PC-3 (cell line): ENCODE results near the gene ACBD6. TPM values are rescaled to one million over a fixed set of nuclear protein-coding genes. Genes with fewer than 3 reads are reported as not detected.

Experiments
- ATAC-seq: fragments of 200-7000 bp; cut with Tn5 transposase; 2 replicates; pipeline ENCODE4 v1.9.1; 2020; ENCODE audit warnings: mild to moderate bottlenecking, moderate library complexity
- BruUV-seq: library from RNA; stranded (reverse); fragments of 400-500 nt; replicated peaks from 2 replicates; lab custom pipeline; 2021; lab: Mats Ljungman, UMichigan
- CTCF ChIA-PET: fragments of 300-600 bp; sonication (Branson Sonifier 250); formaldehyde crosslinking; loops from one replicate; lab custom pipeline; 2022; ENCODE audit warnings: antibody characterized with exemption; lab: Charles Lee
- POLR2A ChIA-PET: fragments of 300-600 bp; sonication (Branson Sonifier 250); formaldehyde crosslinking; loops from one replicate; lab custom pipeline; 2022; ENCODE audit warnings: antibody characterized with exemption; ENCODE audit not compliant: unreplicated experiment; lab: Charles Lee
- DNase-seq: peaks from one replicate; pipeline ENCODE4 v3.0.0-alpha.2; 2015
- H2AFZ ChIP-seq: fragments of 300-600 bp; sonication (generic); 2 replicates; pipeline ENCODE4 v1.6.0; 2016; ENCODE audit warnings: antibody characterized with exemption, low read length
- H3F3A ChIP-seq: fragments of 300-600 bp; sonication (generic); one replicate; pipeline ENCODE4 v1.6.0; 2017; ENCODE audit warnings: antibody characterized with exemption, low read length, control low read depth, mild to moderate bottlenecking; ENCODE audit not compliant: unreplicated experiment
- H3K27ac ChIP-seq: fragments of 300-600 bp; sonication (generic); 2 replicates; pipeline ENCODE4 v1.5.1; 2016; ENCODE audit warnings: mild to moderate bottlenecking, low read length
- H3K27me3 ChIP-seq: fragments of 300-600 bp; sonication (generic); 2 replicates; pipeline ENCODE4 v1.6.1; 2016; ENCODE audit warnings: low read length, mixed read lengths
- H3K36me3 ChIP-seq: fragments of 300-600 bp; sonication (generic); 2 replicates; pipeline ENCODE4 v1.6.1; 2016; ENCODE audit warnings: low read depth, mixed run types, low read length, mixed read lengths
- H3K4me1 ChIP-seq: fragments of 300-600 bp; sonication (generic); 2 replicates; pipeline ENCODE4 v1.5.1; 2016; ENCODE audit warnings: low read length; ENCODE audit not compliant: insufficient read depth
- H3K4me2 ChIP-seq: fragments of 300-600 bp; sonication (generic); 2 replicates; pipeline ENCODE4 v1.6.0; 2016; ENCODE audit warnings: low read length
- H3K4me3 ChIP-seq: fragments of 300-600 bp; sonication (generic); 2 replicates; pipeline ENCODE4 v1.5.1; 2016; ENCODE audit warnings: mild to moderate bottlenecking, low read length, mixed read lengths
- H3K79me2 ChIP-seq: fragments of 300-600 bp; sonication (generic); 2 replicates; pipeline ENCODE4 v1.6.1; 2017; ENCODE audit warnings: low read length, mixed read lengths
- H3K9ac ChIP-seq: fragments of 300-600 bp; sonication (generic); 2 replicates; pipeline ENCODE4 v1.6.0; 2016; ENCODE audit warnings: mild to moderate bottlenecking, low read length
- H3K9me2 ChIP-seq: fragments of 300-600 bp; sonication (generic); replicated peaks from 2 replicates; pipeline ENCODE4 v1.6.1; 2016; ENCODE audit warnings: mixed run types, low read length, mixed read lengths
- H3K9me3 ChIP-seq: fragments of 300-600 bp; sonication (generic); 2 replicates; pipeline ENCODE4 v1.6.1; 2016; ENCODE audit warnings: low read length, mixed read lengths
- H4K20me1 ChIP-seq: fragments of 300-600 bp; sonication (generic); 2 replicates; pipeline ENCODE4 v1.6.1; 2016; ENCODE audit warnings: low read length, mixed read lengths
- EZH2 ChIP-seq: fragments of 300-600 bp; sonication (generic); IDR thresholded peaks from one replicate; pipeline ENCODE4 v1.6.1; 2017; ENCODE audit warnings: antibody characterized with exemption, mild to moderate bottlenecking, low read length; ENCODE audit not compliant: unreplicated experiment
- EZH2phosphoT487 ChIP-seq: fragments of 300-600 bp; sonication (generic); IDR thresholded peaks from 2 replicates; pipeline ENCODE4 v1.6.1; 2018; ENCODE audit warnings: mild to moderate bottlenecking, antibody characterized with exemption, low read length, borderline replicate concordance
- intact Hi-C: fragments of 100-400 bp; cut with micrococcal nuclease; formaldehyde crosslinking; loops from 2 replicates; pipeline ENCODE4 v1.9.0; 2023
- total RNA-seq: library from RNA; depleted of rRNA; stranded (reverse); fragments of >200 nt; gene quantifications from 2 replicates; pipeline ENCODE4 v1.2.3, GENCODE V29; 2014
- TF ChIP-seq, protein P1 (sequence below): fragments of 300-600 bp; sonication (generic); conservative IDR thresholded peaks from 2 replicates; pipeline ENCODE4 v1.5.1; 2017; ENCODE audit warnings: antibody characterized with exemption, low read depth, mild to moderate bottlenecking, low read length

ACBD6 gene
- total RNA-seq, 1 experiment from 2014 or later = 43.3 TPM

DNA sequence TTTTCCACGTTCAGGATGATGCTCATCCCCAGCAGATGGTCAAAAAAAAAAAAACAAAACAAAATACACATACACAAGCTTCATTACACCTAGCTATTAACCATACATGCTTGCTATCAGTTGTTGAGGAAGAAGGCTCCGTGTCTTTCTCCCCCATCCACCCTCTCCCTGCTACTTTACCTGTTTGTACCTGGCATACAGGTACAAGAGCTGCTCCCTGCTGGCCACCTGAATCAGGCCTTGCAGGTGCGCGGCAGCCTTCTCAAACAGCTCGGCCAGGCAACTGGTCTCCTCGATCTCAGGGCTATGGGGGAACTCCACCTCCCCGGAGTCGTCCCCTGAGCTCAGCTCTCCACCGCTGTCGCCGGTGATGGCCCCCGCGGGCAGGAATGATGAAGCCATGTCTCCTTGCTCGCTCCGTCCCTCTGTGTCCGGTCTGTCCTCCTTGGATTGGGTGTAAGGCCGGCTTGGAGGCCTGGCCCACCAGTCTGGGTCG is 464 bp downstream of the ACBD6 start:
- POLR2A ChIA-PET = interaction anchor here (0.6 kb wide), 2 partner anchors 14 to 21 kb away, joined by 3 read pairs; no protein-coding TSS in a partner anchor
- no peaks in the 10 kb centered on the region for H3K27me3 ChIP-seq
- no peaks in the 10 kb centered on the region for H3K9me3 ChIP-seq
- H3K4me3 ChIP-seq = peak overlapping the region; percentile 95
- peaks cover 18% of the 10 kb centered on the region for H3K4me1 ChIP-seq
- peak overlapping the region; percentile 93 for H3K9ac ChIP-seq
- H3K9me2 ChIP-seq = no peaks in the 10 kb centered on the region
- peak overlapping the region; percentile 83 for H2AFZ ChIP-seq
- H3K36me3 ChIP-seq = no peaks in the 10 kb centered on the region
- DNase-seq (no peak), ATAC-seq (no peak)
- H3K79me2 ChIP-seq = peaks cover 53% of the 10 kb centered on the region
- no peaks in the 10 kb centered on the region for H3F3A ChIP-seq
- intact Hi-C loops = no loop called here
- H3K27ac ChIP-seq = peak overlapping the region; percentile 94
- CTCF ChIA-PET = no interaction called here
- TSS peak; percentile 48 for BruUV-seq
- 0 out of 2 replicates have a peak, but pooled peaks cover 3% of the 10 kb centered on the region for H4K20me1 ChIP-seq
- H3K4me2 ChIP-seq = peak overlapping the region; percentile 81
- TF ChIP-seq EZH2phosphoT487 = no peak
- TF ChIP-seq EZH2 = no peak
- TF ChIP-seq, protein P1, sequence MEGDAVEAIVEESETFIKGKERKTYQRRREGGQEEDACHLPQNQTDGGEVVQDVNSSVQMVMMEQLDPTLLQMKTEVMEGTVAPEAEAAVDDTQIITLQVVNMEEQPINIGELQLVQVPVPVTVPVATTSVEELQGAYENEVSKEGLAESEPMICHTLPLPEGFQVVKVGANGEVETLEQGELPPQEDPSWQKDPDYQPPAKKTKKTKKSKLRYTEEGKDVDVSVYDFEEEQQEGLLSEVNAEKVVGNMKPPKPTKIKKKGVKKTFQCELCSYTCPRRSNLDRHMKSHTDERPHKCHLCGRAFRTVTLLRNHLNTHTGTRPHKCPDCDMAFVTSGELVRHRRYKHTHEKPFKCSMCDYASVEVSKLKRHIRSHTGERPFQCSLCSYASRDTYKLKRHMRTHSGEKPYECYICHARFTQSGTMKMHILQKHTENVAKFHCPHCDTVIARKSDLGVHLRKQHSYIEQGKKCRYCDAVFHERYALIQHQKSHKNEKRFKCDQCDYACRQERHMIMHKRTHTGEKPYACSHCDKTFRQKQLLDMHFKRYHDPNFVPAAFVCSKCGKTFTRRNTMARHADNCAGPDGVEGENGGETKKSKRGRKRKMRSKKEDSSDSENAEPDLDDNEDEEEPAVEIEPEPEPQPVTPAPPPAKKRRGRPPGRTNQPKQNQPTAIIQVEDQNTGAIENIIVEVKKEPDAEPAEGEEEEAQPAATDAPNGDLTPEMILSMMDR = no peak

DNA sequence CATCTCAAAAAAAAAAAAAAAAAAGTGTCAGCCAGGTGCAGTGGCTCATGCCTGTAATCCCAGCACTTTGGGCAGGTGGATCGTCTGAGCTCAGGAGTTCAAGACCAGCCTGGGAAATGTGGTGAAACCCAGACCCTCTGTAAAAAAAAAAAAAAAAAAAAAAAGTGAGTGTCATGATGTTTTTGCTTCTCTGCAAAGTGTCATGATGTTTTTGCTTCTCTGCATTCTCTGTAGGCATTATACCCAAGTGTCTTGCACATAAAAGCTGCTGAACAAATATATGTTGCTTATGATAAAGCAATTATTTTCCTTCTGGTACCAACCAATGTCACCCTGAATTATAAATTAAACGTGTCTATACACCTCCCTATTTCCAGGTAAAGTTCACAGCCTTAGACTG is 1.7 kb downstream of the ACBD6 start:
- no TSS peak for BruUV-seq

DNA sequence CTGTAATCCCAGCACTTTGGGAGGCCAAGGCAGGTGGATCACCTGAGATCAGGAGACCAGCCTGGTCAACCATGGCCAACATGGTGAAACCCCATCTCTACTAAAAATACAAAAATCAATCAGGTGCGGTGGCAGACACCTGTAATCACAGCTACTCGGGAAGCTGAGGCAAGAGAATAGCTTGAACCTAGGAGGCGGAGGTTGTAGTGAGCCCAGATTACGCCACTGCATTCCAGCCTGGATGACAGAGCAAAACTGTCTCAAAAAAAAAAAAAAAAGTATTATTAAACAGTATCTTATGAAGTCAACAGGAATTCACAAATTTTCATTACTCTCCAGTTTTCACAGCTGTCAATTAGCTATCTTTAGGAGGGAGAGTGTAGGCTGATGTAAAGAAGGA is 3.8 kb downstream of the ACBD6 start:
- Histone ChIP-seq H3K36me3 (no peaks in the 10 kb centered on the region), H2AFZ (no peak overlapping the region), H3K27me3 (no peaks in the 10 kb centered on the region), H3K9me3 (no peaks in the 10 kb centered on the region), H3F3A (no peaks in the 10 kb centered on the region), H3K4me2 (no peak overlapping the region), H3K9me2 (no peaks in the 10 kb centered on the region), H3K4me3 (no peak overlapping the region), H3K79me2 (peaks cover 60% of the 10 kb centered on the region), H3K27ac (no peak overlapping the region), H4K20me1 (0 out of 2 replicates have a peak, but pooled peaks cover 3% of the 10 kb centered on the region), H3K4me1 (peaks cover 18% of the 10 kb centered on the region), H3K9ac (no peak overlapping the region)
- BruUV-seq = no TSS peak
- ATAC-seq (no peak), DNase-seq (no peak)
- POLR2A ChIA-PET = no interaction called here
- CTCF ChIA-PET = no interaction called here
- intact Hi-C loops = no loop called here
- TF ChIP-seq EZH2 (no peak), EZH2phosphoT487 (no peak)
- TF ChIP-seq, protein P1 = no peak

More for the DNA sequence above, 1.7 kb downstream of the ACBD6 start:
- Histone ChIP-seq H3K4me1 (peaks cover 18% of the 10 kb centered on the region), H3K9ac (no peak overlapping the region), H3K27ac (no peak overlapping the region), H3K27me3 (no peaks in the 10 kb centered on the region), H3K4me3 (peak overlapping the region; percentile 95), H3K9me2 (no peaks in the 10 kb centered on the region), H3K9me3 (no peaks in the 10 kb centered on the region), H3K4me2 (peak overlapping the region; percentile 81), H3F3A (no peaks in the 10 kb centered on the region), H3K36me3 (no peaks in the 10 kb centered on the region), H2AFZ (no peak overlapping the region), H4K20me1 (0 out of 2 replicates have a peak, but pooled peaks cover 3% of the 10 kb centered on the region), H3K79me2 (peaks cover 60% of the 10 kb centered on the region)
- CTCF ChIA-PET = no interaction called here
- ATAC-seq (no peak), DNase-seq (no peak)
- intact Hi-C loops = no loop called here
- TF ChIP-seq EZH2phosphoT487 = no peak
- TF ChIP-seq, protein P1 = no peak
- TF ChIP-seq EZH2 = no peak
- POLR2A ChIA-PET = no interaction called here
